Measurements from ENCODE around the gene MEP1A.
"Not testable (repeated sequence)": the region's sequence is repeated elsewhere in the genome, so short reads cannot be mapped to it uniquely, and the experiment has no call there.

MEP1A gene, protein sequence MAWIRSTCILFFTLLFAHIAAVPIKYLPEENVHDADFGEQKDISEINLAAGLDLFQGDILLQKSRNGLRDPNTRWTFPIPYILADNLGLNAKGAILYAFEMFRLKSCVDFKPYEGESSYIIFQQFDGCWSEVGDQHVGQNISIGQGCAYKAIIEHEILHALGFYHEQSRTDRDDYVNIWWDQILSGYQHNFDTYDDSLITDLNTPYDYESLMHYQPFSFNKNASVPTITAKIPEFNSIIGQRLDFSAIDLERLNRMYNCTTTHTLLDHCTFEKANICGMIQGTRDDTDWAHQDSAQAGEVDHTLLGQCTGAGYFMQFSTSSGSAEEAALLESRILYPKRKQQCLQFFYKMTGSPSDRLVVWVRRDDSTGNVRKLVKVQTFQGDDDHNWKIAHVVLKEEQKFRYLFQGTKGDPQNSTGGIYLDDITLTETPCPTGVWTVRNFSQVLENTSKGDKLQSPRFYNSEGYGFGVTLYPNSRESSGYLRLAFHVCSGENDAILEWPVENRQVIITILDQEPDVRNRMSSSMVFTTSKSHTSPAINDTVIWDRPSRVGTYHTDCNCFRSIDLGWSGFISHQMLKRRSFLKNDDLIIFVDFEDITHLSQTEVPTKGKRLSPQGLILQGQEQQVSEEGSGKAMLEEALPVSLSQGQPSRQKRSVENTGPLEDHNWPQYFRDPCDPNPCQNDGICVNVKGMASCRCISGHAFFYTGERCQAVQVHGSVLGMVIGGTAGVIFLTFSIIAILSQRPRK

DNA sequence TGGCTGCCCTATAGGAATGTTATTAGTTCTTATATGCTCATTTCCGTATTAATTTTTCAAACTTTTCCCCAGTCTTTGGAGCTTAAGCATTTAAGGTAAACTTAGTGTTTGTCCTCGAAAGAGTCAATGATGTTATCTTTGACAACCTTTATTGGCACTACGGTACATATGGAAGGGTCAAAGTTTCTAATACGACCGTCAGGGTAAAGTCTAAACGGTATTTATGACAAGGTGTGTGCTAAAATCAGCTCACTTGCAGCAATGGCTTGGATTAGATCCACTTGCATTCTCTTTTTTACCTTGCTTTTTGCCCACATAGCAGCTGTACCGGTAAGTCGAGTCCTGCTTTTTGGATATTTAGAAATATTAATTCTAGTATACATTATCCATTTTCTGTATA lies at the start of gene MEP1A:
Gene MEP1A, plus strand, starts transcription at position 252 of the 400 bp plus-strand sequence. Its CDS starts 10 bp downstream, at position 262.
- DNase-seq, result no peak

DNA sequence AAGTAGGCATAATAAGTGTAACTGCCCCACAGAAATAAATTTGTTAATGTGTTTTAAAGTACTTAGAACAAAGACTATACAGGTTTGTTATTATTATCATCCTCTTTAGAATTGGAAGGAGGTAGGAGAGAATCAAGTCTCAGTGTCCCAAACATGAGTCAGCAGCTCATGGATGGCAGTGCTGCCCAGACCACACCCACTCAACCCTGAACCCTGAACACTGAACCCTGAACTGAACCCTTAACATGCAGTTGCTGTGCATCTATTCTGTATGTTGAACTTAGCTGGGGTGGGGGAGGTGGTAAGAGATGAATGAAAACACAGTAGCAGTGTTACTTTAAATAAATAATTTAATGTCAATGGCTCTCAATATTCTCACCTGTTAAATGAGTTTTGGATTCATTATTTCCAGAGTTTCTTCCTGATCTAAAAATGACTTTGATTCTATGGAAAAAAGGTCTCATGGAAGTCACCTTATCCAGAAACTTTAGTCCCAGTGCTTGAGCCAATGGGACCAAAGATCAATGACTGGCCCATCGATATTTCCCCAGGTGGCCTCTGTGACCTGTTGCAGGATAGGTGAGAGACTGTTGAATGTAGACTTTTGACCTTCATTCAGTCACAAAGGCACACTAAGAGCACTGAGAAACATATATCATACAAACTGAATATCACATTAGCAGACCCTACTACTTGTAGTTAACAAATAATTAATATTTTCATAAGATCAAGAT lies 49.6 kb upstream of the MEP1A start:
- no peak for DNase-seq

DNA sequence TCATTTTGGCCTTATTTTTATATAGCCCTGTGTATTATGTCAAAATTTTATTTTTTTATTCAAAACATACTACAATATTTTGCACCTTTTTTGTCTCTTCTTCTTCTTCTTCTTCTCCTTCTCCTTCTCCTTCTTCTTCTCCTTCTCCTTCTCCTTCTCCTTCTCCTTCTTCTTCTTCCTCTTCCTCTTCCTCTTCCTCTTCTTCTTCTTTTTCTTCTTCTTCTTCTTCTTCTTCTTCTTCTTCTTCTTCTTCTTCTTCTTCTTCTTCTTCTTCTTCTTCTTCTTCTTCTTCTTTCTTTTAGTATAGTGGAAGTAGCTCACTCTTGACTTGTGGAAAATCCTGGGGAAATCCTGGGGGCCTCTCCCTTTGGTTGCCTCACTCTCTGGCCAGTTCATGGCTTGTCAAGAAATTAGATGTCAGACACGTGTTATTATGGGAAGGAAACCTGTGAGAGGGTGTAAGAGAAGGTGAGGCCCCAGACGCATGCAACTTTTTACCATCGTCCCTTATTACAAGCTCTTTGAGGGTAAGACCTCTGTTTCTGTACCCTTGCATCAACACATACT lies 48.9 kb upstream of the MEP1A start:
- DNase-seq, result not testable (repeated sequence)

DNA sequence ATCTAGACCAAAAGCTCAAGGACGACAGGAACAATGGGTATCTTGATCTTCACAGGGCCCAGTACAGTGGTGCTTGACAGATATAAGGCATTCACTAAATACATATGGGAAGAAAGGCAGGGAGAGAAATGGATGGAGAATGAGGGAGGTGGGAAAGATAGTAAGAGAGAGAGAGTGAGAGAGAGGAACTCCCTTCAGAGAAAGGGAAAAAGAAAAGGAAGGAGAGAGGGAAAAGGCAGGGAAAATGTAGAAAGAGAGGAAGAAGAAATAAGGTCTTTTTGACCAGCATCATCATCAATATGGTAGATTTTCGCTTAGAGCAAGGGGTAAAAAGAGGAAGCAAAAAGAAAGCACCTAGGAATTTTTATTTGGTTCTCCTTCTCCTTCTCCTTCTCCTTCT lies 47.2 kb upstream of the MEP1A start:
- DNase-seq, result no peak

DNA sequence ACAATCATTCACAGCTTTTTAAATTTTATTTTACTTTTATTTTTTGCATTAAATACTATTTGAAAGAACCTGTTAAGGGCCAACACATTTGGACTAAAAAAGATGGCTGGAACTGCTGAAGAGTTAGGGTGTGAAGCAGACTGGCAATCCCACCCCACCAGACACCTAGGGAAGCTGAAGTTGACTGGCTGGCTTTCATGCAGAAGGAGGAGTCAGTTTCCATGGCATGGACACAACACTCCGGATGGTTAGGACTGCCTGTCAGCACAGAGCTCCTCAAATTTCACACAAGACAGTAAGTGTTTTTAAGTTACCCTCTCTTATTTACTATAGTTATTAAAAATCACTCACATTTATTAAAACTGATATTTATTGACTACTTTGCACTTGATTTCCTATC lies 46.5 kb upstream of the MEP1A start, which contains the start of gene ANKRD66:
Gene ANKRD66, plus strand, starts transcription at position 238 of the 400 bp plus-strand sequence. CDS start 5,016 bp downstream, outside the sequence.
- DNase-seq, result no peak

DNA sequence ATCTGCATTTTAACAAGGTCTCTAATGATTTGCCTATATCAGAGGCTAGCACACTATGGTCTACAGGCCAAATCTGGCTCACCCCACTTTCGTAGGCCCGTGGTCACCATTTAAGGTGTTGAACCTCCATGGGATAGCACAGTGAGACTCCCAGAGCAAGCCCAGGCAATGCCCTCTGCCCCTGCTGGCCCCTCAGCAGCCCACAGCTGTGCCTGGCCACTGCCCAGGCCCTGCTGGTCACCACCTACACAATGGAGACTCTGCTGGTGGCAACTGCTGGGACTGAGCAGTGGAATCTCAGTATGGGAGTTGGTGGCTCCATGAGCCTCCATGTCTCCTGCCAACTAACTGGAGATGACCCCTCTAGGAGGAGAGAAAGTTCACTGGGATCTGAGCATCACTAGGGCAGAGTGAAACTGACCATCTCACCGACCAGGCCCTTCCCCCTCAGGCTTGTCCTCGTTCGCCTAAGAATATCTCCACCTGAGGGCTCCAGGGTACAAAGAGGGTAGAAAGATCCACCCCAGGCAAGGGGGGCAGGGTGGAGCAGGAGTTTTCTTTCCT lies 44.2 kb upstream of the MEP1A start:
- no peak for DNase-seq

DNA sequence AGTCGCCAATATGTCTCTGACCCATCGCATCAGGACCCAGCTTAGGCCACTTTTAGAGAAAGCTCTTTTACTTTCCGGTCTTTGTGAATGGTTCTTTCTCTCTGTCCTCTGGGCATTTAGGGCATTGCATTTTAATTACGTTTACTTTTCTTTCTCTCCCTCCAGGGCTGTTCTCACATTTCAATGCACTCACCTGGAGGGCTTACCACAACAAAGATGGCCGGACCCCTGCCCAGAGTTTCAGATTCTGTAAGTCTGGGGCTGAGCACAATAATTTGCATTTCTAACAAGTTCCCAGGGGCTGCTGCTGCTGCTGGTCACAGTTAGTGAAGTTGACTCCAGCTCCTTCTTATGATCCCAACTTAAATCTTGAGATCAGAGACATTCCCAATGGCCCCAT lies 43.5 kb upstream of the MEP1A start:
- DNase-seq, result no peak

DNA sequence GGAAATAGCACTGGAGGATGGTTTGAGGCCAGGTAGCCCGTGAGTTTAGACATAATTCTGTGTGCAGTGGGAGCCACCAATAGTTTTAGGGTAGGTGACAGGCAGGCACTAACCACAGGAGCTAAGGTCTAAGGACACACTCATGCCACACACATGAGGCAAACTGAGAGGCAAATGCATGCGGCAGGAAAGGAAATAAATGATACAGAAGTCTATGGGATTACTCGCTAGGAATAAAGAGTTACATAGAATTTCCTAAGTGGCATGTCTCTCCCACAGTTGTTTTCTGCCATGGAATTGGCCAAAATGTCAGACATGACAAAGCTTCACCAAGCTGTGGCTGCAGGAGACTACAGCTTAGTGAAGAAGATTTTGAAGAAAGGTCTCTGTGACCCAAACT lies 41.5 kb upstream of the MEP1A start:
- no peak for DNase-seq

DNA sequence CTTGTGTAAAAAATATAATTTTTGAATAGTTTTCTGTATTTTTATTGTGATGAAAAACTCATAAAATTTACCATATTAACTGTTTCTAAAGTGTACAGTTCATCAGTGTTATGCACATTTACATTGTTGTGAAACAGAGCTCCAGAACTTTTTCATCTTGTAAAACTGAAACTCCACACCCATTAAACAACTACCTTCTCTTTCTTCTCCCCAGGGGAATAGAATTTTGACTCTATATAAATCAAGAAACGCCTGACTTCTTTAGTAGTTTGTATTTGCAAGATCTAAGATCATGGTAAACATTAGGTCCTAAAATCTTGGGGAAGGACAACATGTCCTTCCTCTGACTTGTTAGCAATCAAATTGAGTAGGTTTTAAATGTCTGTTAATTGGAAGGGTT lies 37.3 kb upstream of the MEP1A start:
- DNase-seq, result no peak

DNA sequence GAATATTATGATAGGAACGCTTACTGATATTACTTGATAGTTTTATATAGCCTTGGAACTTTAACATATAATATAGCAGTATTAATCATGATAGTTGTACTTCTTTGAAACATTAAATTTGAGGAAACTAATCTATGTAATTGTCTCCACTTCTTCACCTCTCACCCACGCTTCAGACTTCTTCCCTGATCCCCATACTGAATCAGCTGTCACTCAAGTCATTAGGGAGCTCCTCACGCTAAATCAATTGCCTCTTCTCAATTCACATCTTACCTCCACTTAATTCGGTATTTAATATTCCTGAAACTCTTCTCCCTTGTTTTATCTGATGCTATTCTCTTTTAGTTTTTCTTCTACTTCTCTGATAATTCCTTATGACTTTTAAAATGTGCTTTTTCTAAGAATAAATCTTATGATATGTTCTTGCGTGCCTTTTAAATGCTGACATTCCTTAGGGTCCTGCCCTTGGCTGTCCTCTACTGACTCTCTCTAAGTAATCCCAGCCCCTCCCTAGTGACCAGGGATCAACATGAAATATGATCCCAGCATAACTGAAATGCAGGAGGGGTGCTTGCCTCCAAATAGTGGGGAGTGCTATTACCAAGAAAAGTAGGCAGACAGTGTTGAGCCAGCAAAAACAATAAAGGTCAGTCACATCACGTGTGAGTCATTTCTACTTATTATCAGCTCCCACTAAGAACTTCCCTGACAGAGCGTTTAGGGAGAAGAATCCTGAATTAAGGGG lies 36.5 kb upstream of the MEP1A start:
- no peak for DNase-seq

DNA sequence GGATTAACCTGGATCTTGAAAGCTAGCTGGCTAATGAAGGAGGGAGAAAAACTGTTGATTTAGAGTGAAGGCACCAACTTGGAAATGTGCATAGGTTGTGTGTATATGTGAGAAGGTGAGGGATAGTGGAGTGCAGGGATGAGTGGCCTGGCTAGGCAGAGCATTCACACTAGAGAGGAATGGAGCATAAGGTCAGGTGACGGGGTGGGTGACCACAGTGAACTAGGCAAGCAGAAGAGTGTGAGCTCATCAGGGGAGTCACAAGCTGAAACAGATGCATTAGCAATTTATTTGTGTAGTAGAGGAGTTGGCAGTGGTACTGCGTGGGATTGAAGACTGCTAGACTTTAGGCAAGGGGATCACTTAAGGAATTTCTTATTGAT lies 36.0 kb upstream of the MEP1A start:
- no peak for DNase-seq

DNA sequence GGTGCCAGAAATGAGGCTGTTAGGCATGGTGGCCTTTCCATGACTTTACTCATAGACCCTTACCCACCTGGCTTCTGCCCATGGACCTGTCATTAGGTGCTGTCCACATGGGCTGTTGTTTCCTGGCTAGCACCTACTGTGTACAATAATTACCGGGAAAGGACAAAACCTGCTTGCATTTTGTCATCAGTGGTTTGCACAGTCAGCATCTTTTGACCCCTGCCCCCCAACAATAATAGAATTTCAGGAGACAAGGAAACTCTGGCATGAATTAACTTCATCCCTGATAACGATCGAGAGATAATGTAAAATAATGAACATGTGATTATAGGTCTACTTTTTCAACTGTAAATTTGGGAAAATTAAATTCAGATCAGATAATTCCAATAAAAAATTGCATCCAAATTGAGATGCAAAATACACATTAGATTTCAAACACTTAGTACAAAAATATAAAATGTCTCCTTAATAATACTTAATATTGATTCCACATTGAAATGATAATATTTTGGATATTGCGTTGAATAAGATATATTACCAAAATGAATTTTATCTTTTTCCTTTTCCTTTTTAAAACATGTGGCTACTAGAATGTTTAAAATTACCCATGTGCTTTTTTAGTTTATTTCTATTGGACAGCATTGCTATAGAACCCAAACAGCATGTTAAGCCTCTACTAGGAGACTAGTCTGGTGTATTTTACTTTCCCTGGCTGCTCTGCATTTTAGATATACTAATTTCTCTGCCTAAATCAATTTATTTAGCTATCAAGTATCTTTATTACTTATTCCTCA lies 34.0 kb upstream of the MEP1A start:
- no peak for DNase-seq

DNA sequence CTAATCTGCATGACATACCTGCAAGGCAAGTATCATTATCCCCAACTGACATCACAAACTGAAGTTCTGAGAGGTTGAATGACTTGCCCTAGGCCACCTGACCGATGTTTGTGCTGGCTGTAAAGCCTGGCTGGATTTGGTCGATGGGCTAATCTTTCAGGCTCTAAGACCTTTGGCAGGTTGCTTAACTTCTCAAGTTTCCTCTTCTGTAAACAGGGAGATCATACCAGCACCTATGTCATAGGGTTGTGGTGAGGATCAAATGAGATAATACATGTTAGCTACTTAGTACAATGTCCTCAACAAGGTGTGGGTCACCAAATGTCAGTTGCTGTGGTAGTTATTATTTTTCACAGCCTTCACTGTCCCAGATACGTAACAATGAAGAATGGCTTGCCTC lies 32.3 kb upstream of the MEP1A start:
- no peak for DNase-seq

DNA sequence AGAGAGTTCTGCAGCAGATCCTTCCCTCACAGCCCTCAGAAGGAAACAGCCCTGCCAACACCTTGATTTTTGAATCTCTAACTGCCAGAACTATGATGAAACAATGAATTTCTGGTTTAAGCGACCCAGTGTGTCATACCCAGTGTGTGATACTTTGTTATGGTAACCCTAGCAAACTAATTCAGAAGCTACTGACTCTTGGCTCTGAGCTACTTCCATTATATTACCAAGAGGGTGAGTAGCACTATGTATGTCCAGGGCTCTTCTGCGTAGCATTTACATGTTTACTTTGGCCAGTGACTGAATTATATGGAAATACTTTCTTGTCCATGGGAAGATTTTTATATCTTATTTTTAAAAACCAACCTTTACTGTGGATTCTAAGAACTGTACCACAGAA lies 29.7 kb upstream of the MEP1A start:
- DNase-seq, result no peak

DNA sequence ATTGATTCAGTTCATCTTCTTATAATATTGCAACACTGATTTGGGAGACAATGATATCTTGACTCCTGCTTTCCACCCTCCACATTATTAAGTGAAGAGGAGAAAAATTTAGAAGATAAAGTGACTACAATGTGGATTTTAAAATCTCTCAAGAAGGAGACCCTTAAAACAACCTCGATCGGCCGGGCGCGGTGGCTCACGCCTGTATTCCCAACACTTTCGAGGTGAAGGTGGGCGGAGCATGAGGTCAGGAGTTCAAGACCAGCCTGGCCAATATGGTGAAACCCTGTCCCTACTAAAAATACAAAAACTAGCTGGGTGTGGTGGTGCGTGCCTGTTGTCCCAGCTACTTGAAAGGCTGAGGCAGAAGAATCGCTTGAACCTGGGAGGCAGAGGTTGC lies 28.9 kb upstream of the MEP1A start:
- DNase-seq, result not testable (repeated sequence)

DNA sequence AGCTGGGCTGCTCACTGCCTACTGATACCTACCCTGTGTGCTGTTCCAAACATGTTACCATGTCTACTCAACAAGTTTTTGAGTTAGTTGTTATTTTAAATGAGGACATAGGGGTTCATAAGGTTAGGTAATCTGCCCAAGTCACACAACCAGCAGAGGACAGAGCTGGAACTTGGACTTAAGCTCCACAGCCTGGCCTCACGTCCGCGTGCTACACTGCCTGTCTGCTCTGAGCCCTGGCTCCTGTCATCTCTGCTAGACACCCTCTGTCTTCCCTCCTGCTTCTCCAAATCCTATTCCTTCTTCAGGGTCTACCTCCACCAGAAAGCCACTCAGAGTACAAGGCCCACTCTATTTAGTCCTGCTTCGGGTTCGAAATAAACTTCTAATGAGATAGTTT lies 28.2 kb upstream of the MEP1A start:
- DNase-seq, result no peak

DNA sequence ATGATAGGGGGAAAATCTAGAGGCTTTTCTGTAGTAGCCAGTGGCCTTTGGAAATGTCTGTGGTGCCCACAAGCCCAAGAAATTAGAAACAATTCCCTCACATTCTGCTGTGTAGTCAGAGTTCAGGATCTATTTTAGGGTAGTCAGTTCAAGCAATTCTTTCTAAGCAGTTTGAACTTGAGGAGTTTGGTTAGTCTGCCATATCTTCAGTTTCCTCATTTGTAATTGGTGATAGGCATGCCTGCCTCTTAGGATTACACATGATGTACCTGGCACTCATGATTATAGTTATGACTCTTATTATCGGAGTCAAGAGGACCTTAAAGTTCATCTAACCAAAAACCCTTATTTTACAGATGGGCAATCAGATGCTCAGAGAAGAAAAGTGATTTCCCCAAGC lies 21.2 kb upstream of the MEP1A start:
- no peak for DNase-seq

DNA sequence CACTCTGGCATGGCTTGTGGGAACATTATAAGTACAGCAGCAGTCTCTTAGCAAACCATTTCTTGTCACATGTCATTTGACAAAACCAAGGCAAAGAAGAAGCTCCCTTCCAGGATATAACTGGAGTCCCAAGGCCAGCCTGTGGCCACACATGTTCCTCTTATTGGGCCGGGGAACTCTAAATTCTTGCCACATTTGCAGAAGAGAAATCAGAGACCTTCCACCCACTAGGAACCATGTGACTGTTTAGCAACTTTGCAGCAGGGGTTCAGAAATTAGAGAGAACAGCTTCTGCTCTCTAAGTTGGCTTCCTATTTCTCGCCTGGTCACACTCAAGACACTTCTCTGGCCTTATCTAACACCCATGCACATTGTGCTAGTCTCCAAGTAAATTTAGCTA lies 20.4 kb upstream of the MEP1A start:
- DNase-seq, result no peak

DNA sequence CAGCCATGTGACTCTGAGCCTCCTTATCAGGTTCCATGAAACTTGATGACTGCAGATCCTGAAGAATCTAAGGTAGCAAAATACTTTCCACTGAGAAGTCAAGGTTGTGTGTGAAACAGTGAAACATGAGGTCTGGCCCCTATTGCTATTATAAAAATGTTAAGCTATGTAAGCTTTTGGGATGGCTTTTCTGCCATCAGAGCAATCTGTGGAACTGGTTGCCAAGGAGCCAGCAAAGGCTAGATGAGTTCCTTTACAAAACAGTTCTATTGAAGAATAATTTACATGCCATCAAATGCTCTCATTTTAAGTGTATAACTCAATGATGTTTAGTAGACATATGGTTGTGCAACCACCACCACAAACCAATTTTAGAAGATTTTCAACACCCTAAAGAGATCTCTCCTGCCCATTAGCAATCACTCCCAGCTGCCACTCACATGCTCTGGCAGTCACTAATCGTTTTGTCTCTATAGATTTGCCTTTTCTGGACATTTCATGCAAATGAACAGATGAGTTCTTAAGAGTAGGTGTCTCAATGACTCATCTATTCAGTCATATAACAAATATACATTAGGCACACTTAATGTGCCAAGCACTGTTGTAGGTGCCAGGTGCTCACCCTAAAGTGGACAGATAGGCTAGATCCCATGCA lies 19.9 kb upstream of the MEP1A start:
- DNase-seq, result no peak

DNA sequence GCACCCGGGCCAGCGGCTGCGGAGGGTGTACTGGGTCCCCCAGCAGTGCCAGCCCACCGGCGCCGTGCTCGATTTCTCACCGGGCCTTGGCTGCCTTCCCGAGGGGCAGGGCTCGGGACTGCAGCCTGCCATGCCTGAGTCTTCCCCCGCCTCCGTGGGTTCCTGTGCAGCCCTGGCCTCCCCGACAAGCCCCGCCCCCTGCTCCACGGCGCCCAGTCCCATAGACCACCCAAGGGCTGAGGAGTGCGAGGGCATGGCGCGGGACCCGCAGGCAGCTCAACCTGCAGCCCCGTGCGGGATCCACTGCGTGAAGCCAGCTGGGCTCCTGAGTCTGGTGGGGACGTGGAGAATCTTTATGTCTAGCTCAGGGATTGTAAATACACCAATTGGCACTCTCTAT lies 18.5 kb upstream of the MEP1A start:
- not testable (repeated sequence) for DNase-seq
